Psoas muscle (tissue), 8 donors: ENCODE data around the gene MFNG. TPM values are rescaled to one million over a fixed set of nuclear protein-coding genes. Genes with fewer than 3 reads are reported as not detected.
A peak's percentile ranks its signal among the peaks of the same experiment; 100 is the strongest.
"Not testable (repeated sequence)": the region's sequence is repeated elsewhere in the genome, so short reads cannot be mapped to it uniquely, and the experiment has no call there.

Experiments used
- ATAC-seq, 4 donors: fragments of 200-7000 bp; cut with Tn5 transposase; one replicate each; pipeline ENCODE4 v1.9.1; 2020; ENCODE audit warnings: moderate library complexity in 3 of 4, mild to moderate bottlenecking in 2 of 4
- DNase-seq, 2 donors: peaks; one replicate each; pipeline ENCODE4 v3.0.0-alpha.2; 2020
- H3K27ac ChIP-seq: fragments of 200-600 bp; one replicate; pipeline ENCODE4 v1.8.0; 2022
- H3K27me3 ChIP-seq, 3 donors: fragments of 200-600 bp in 1 of 3; one replicate each; pipeline versions ENCODE4 v1.6.1 to v1.8.0; 2013 to 2022; ENCODE audit warnings: low read length in 2 of 3, mild to moderate bottlenecking in 2 of 3, moderate library complexity in 1 of 3; ENCODE audit not compliant: insufficient read depth in 3 of 3
- H3K36me3 ChIP-seq, 2 donors: fragments of 200-600 bp in 1 of 2; one replicate each; pipeline versions ENCODE4 v1.6.1 to v1.8.0; 2013 to 2022; ENCODE audit warnings: low read depth in 1 of 2, mild to moderate bottlenecking in 1 of 2, moderate library complexity in 1 of 2; ENCODE audit not compliant: insufficient read depth in 1 of 2
- H3K4me1 ChIP-seq: fragments of 200-600 bp; one replicate; pipeline ENCODE4 v1.8.0; 2022
- H3K4me3 ChIP-seq: fragments of 200-600 bp; one replicate; pipeline ENCODE4 v1.8.0; 2022; ENCODE audit warnings: mild to moderate bottlenecking
- H3K9me3 ChIP-seq: fragments of 200-600 bp; one replicate; pipeline ENCODE4 v1.8.0; 2022
- CTCF ChIP-seq: fragments of 200-600 bp; IDR thresholded peaks from one replicate; pipeline ENCODE4 v1.8.0; 2022; ENCODE audit warnings: antibody characterized with exemption
- WGBS, 3 donors: extraction: QIAGEN DNeasy Blood & Tissue Kit; methylation state at CpG; one replicate each; pipeline versions ENCODE4 v1.1.6 to v1.1.7; 2013; 5-methylcytosine and 5-hydroxymethylcytosine counted together
- intact Hi-C, 2 donors: fragments of 100-400 bp; cut with DNase I; formaldehyde crosslinking; loops; one replicate each; pipeline versions ENCODE4 v1.11.0 to v1.14.2; 2022
- polyA plus RNA-seq, 3 donors: library from polyadenylated mRNA; stranded (reverse); fragments of 200-250 nt; gene quantifications; one replicate each; pipeline ENCODE4 v1.2.3, GENCODE V29; 2013
- total RNA-seq, 4 donors: library from RNA; stranded (reverse); fragmentation: NEBNext Ultra II Directional in 2 of 4; extraction: Animal tissue kit (Norgen Biotek cat#: 25700) in 2 of 4; gene quantifications; one replicate each; pipeline versions ENCODE4 v1.2.1 to v1.2.4, GENCODE V29; 2021 to 2023
- donor health status: healthy with polysubstance abuse.
- donor health status: DM: no; HTN: no; CAD: no; lungs with moderate emphysema.
- donor health status: Bipolar disorder and iron deficiency.
- donor health status: healthy.
- donor health status: DM: yes; HTN: yes; CAD: no.
- donor health status: DM: no; HTN: no; CAD: no.
- donor health status: DM: no; HTN: no; CAD: no.
- donor health status: DM: yes; HTN: yes; CAD: no.

The MFNG gene
- total and polyA plus RNA-seq, 7 donors, result 4.3 to 9.6 (median 8.0) TPM

- no peak for ATAC-seq
- intact Hi-C loops, result no loop called here
- DNase-seq, result no peak
- WGBS, 3 donors, result 50 to 66% (median 65%) methylated on average over 2 of the region's 2 CpGs
- no peak overlapping the region for H3K27ac ChIP-seq
- no peaks in the 10 kb centered on the region for H3K4me1 ChIP-seq
- no peak for TF ChIP-seq CTCF
- no peaks in the 10 kb centered on the region for H3K36me3 ChIP-seq
- peaks cover 0 to 6% (median 0%) of the 10 kb centered on the region in 3 donors for H3K27me3 ChIP-seq
- no peaks in the 10 kb centered on the region for H3K9me3 ChIP-seq
- no peak overlapping the region for H3K4me3 ChIP-seq
These were observed 43.6 kb upstream of the MFNG start for GRCh38 chr22:37529652-37530345.

DNA sequence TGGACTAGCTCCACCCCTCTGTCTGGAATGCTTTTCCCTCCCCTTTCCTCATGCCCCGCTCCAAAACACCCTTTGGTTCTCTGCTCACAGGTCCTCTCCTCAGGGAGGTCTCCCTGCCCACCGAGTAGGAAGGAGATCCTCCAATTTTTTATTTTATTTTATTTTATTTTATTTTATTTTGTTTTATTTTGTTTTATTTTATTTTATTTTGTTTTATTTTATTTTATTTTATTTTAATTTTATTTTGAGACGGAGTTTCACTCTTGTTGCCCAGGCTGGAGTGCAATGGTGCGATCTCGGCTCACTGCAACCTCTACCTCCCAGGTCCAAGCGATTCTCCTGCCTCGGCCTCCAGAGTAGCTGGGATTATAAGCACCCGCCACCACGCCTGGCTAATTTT lies 41.8 kb upstream of the MFNG start:
- H3K9me3 ChIP-seq, DNase-seq, intact Hi-C loops, H3K4me1 ChIP-seq, H3K27ac ChIP-seq, H3K36me3 ChIP-seq, H3K4me3 ChIP-seq, ATAC-seq: not testable (repeated sequence)
- 94 to 97% (median 97%) methylated on average over 9 of the region's 9 CpGs for WGBS, 3 donors
- peaks cover 0 to 19% (median 0%) of the 10 kb centered on the region in 3 donors for H3K27me3 ChIP-seq

GRCh38 chr22:37527081-37527752 lies 41.0 kb upstream of the MFNG start:
- WGBS, 3 donors, result 95 to 97% (median 95%) methylated on average over 9 of the region's 9 CpGs
- ATAC-seq, DNase-seq, H3K36me3 ChIP-seq, H3K27ac ChIP-seq, H3K9me3 ChIP-seq, H3K4me3 ChIP-seq, intact Hi-C loops, H3K4me1 ChIP-seq: not testable (repeated sequence)
- H3K27me3 ChIP-seq, result peaks cover 0 to 19% (median 0%) of the 10 kb centered on the region in 3 donors

GRCh38 chr22:37526376-37526775 lies 40.2 kb upstream of the MFNG start:
- Histone ChIP-seq H3K4me3 (no peak overlapping the region), H3K4me1 (no peaks in the 10 kb centered on the region), H3K9me3 (no peaks in the 10 kb centered on the region), H3K27ac (no peak overlapping the region), H3K27me3 (peaks cover 0 to 26% (median 0%) of the 10 kb centered on the region in 3 donors), H3K36me3 (no peaks in the 10 kb centered on the region)
- intact Hi-C loops, result no loop called here
- 59 to 71% (median 69%) methylated on average over 12 of the region's 12 CpGs for WGBS, 3 donors
- no peak for DNase-seq
- TF ChIP-seq CTCF, result no peak
- peak in 1 of 4 donors; percentile 32 for ATAC-seq

- ATAC-seq, result no peak
- H3K27me3 ChIP-seq, result peaks cover 0 to 27% (median 0%) of the 10 kb centered on the region in 3 donors
- no peaks in the 10 kb centered on the region for H3K36me3 ChIP-seq
- H3K4me1 ChIP-seq, result no peaks in the 10 kb centered on the region
- H3K4me3 ChIP-seq, result no peak overlapping the region
- no peak overlapping the region for H3K27ac ChIP-seq
- no peak for DNase-seq
- H3K9me3 ChIP-seq, result no peaks in the 10 kb centered on the region
- intact Hi-C loops, result no loop called here
- 55 to 79% (median 63%) methylated on average over 7 of the region's 7 CpGs for WGBS, 3 donors
- no peak for TF ChIP-seq CTCF
These were observed 39.7 kb upstream of the MFNG start for GRCh38 chr22:37525746-37526350.
